Spleen (tissue), 11 donors: Measurements from ENCODE around the gene CDK3. TPM values are rescaled to one million over a fixed set of nuclear protein-coding genes. Genes with fewer than 3 reads are reported as not detected.

ENCODE experiments used
- DNase-seq: peaks from one replicate; pipeline ENCODE4 v3.0.0-alpha.2; 2020
- H3K27ac ChIP-seq, 8 donors: fragments of 200-600 bp; sonication (generic) in 7 of 8; 1 replicate in 4 of 8; 2 replicates in 4 of 8; pipeline versions ENCODE4 v1.5.0 to v1.8.0; 2016 to 2021; ENCODE audit warnings: inconsistent platforms in 4 of 8, mild to moderate bottlenecking in 4 of 8, moderate library complexity in 1 of 8
- H3K27me3 ChIP-seq, 7 donors: fragments of 200-600 bp; sonication (generic) in 6 of 7; replicated peaks in 1 of 7; 1 replicate in 4 of 7; 2 replicates in 3 of 7; pipeline versions ENCODE4 v1.5.0 to v1.8.0; 2016 to 2021; ENCODE audit warnings: inconsistent platforms in 3 of 7, mild to moderate bottlenecking in 1 of 7
- H3K36me3 ChIP-seq, 6 donors: fragments of 200-600 bp; sonication (generic) in 5 of 6; 1 replicate in 4 of 6; 2 replicates in 2 of 6; pipeline versions ENCODE4 v1.5.0 to v1.8.0; 2016 to 2021; ENCODE audit warnings: inconsistent platforms in 2 of 6
- H3K4me1 ChIP-seq, 6 donors: fragments of 200-600 bp; sonication (generic) in 5 of 6; 1 replicate in 3 of 6; 2 replicates in 3 of 6; pipeline versions ENCODE4 v1.5.0 to v1.8.0; 2016 to 2021; ENCODE audit warnings: inconsistent platforms in 3 of 6
- H3K4me3 ChIP-seq, 8 donors: fragments of 200-600 bp; sonication (generic) in 7 of 8; 1 replicate in 4 of 8; 2 replicates in 4 of 8; pipeline versions ENCODE4 v1.5.0 to v1.8.0; 2016 to 2021; ENCODE audit warnings: inconsistent platforms in 4 of 8, mild to moderate bottlenecking in 4 of 8, moderate library complexity in 2 of 8
- H3K9me3 ChIP-seq, 8 donors: fragments of 200-600 bp; sonication (generic) in 7 of 8; 1 replicate in 4 of 8; 2 replicates in 4 of 8; pipeline versions ENCODE4 v1.5.0 to v1.8.0; 2016 to 2021; ENCODE audit warnings: inconsistent platforms in 4 of 8
- POLR2A ChIP-seq, 3 donors: fragments of 450-650 bp; IDR thresholded peaks; one replicate each; pipeline ENCODE4 v1.5.1; 2017; ENCODE audit warnings: antibody characterized with exemption in 3 of 3, mild to moderate bottlenecking in 1 of 3
- POLR2AphosphoS5 ChIP-seq, 3 donors: sonication (generic); formaldehyde crosslinking; IDR thresholded peaks; one replicate each; pipeline ENCODE4 v1.5.1; 2017; ENCODE audit warnings: antibody characterized with exemption in 3 of 3
- WGBS, 5 donors: extraction: QIAGEN DNeasy Blood & Tissue Kit in 3 of 5; methylation state at CpG; one replicate each; pipeline versions ENCODE4 v1.1.5 to v1.1.7; 2013 to 2018; 5-methylcytosine and 5-hydroxymethylcytosine counted together
- intact Hi-C: fragments of 100-400 bp; cut with DNase I; formaldehyde crosslinking; loops from one replicate; pipeline ENCODE4 v1.15.0; 2023; ENCODE audit warnings: low total_unique reads
- polyA plus RNA-seq, 3 donors: library from polyadenylated mRNA; stranded (reverse); fragments of 200-250 nt; gene quantifications; one replicate each; pipeline ENCODE4 v1.2.1, GENCODE V29; 2013
- total RNA-seq, 7 donors: library from RNA; depleted of rRNA in 3 of 7; stranded (reverse); fragments of >200 nt in 3 of 7; fragmentation: NEBNext Ultra II Directional in 4 of 7; extraction: Animal tissue kit (Norgen Biotek cat#: 25700) in 4 of 7; gene quantifications; one replicate each; pipeline versions ENCODE4 v1.1.0 to v1.2.1, GENCODE V29; 2016 to 2021
- TF ChIP-seq, protein P1 (sequence below), 11 experiments: fragments of 200-600 bp in 7 of 11; fragments of 450-650 bp in 4 of 11; sonication (generic) in 4 of 11; IDR thresholded peaks in 8 of 11; conservative IDR thresholded peaks in 3 of 11; 1 replicate in 7 of 11; 2 replicates in 4 of 11; pipeline versions ENCODE4 v1.4.0 to v1.8.0; 2016 to 2021; ENCODE audit warnings: antibody characterized with exemption in 11 of 11, inconsistent platforms in 4 of 11, mild to moderate bottlenecking in 1 of 11
- donor health status: healthy with polysubstance abuse.
- donor health status: DM: no; HTN: no; CAD: no; lungs with moderate emphysema.
- donor health status: DM: no; HTN: no; CAD: no.
- donor health status: Bipolar disorder and iron deficiency.
- donor health status: healthy.
- donor health status: DM: no; HTN: no; CAD: no.
- donor health status: DM: yes; HTN: yes; CAD: no.

Gene CDK3
- total and polyA plus RNA-seq, 10 donors = 6.7 to 39.8 (median 9.1) TPM

- Histone ChIP-seq H3K9me3 (no peaks in the 10 kb centered on the region), H3K27ac (no peak within 1 kb of the TSS), H3K36me3 (no peaks in the 10 kb centered on the region), H3K27me3 (peaks cover 0 to 21% (median 0%) of the 10 kb centered on the region in 7 donors), H3K4me3 (no peak within 1 kb of the TSS), H3K4me1 (peaks cover 12 to 25% (median 17%) of the 10 kb centered on the region in 6 donors)
- no peak for DNase-seq
- WGBS, 5 donors = 65 to 93% (median 78%) methylated on average over 17 to 24 of the region's 24 CpGs
- TF ChIP-seq, protein P1, sequence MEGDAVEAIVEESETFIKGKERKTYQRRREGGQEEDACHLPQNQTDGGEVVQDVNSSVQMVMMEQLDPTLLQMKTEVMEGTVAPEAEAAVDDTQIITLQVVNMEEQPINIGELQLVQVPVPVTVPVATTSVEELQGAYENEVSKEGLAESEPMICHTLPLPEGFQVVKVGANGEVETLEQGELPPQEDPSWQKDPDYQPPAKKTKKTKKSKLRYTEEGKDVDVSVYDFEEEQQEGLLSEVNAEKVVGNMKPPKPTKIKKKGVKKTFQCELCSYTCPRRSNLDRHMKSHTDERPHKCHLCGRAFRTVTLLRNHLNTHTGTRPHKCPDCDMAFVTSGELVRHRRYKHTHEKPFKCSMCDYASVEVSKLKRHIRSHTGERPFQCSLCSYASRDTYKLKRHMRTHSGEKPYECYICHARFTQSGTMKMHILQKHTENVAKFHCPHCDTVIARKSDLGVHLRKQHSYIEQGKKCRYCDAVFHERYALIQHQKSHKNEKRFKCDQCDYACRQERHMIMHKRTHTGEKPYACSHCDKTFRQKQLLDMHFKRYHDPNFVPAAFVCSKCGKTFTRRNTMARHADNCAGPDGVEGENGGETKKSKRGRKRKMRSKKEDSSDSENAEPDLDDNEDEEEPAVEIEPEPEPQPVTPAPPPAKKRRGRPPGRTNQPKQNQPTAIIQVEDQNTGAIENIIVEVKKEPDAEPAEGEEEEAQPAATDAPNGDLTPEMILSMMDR (IDR thresholded peaks at IDR 0.05 in 8 of 11, conservative IDR thresholded peaks at IDR 0.05 in 3 of 11) = no peak
- TF ChIP-seq POLR2AphosphoS5 (IDR thresholded peaks at IDR 0.05) (no peak), POLR2A (IDR thresholded peaks at IDR 0.05) (no peak)
- intact Hi-C loops = no loop called here
These were observed 26.6 kb downstream of the CDK3 start, which contains the start of gene EVPL for GRCh38 chr17:76027159-76027839. TSS of gene EVPL (minus strand) at chr17:76027306. CDS start at chr17:76027198, 108 bp downstream.

GRCh38 chr17:76032073-76032779, 31.6 kb downstream of the CDK3 start:
- WGBS, 5 donors = 78 to 88% (median 86%) methylated on average over 18 to 20 of the region's 20 CpGs
- intact Hi-C loops = no loop called here

DNA sequence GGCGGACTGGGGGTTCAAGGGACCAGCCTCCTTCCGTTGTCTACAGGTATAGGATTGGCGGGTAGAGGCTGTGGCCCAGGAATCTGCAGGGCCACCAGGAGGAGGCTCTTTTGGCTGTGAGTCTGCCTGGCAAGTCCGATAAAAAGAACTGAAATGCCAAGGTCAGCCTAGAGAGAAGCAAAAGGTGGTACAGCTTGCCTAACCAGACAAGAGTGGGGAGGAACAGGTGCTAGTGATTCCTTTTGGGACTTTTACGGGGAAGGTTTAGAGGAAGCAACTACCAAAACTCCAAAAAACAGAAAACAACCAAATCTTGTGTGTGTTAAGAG, 32.1 kb downstream of the CDK3 start:
- TF ChIP-seq, protein P1 (IDR thresholded peaks at IDR 0.05 in 8 of 11, conservative IDR thresholded peaks at IDR 0.05 in 3 of 11) = no peak
- TF ChIP-seq POLR2A (IDR thresholded peaks at IDR 0.05) = no peak
- TF ChIP-seq POLR2AphosphoS5 (IDR thresholded peaks at IDR 0.05) = no peak
- H3K36me3 ChIP-seq = peaks cover 0 to 14% (median 1%) of the 10 kb centered on the region in 6 donors
- peaks cover 0 to 13% (median 0%) of the 10 kb centered on the region in 7 donors for H3K27me3 ChIP-seq
- H3K4me1 ChIP-seq = peaks cover 12 to 25% (median 17%) of the 10 kb centered on the region in 6 donors
- 87 to 97% (median 90%) methylated on average over 5 of the region's 5 CpGs for WGBS, 5 donors
- H3K9me3 ChIP-seq = no peaks in the 10 kb centered on the region
- no peak for DNase-seq
- H3K27ac ChIP-seq = no peak overlapping the region
- intact Hi-C loops = no loop called here
- no peak overlapping the region for H3K4me3 ChIP-seq

More at GRCh38 chr17:76032073-76032779, 31.6 kb downstream of the CDK3 start:
- Histone ChIP-seq H3K27me3 (peaks cover 0 to 13% (median 0%) of the 10 kb centered on the region in 7 donors), H3K4me3 (no peak overlapping the region), H3K9me3 (no peaks in the 10 kb centered on the region), H3K4me1 (peaks cover 12 to 25% (median 17%) of the 10 kb centered on the region in 6 donors), H3K27ac (no peak overlapping the region), H3K36me3 (peaks cover 0 to 9% (median 0%) of the 10 kb centered on the region in 6 donors)
- TF ChIP-seq, protein P1 (IDR thresholded peaks at IDR 0.05 in 8 of 11, conservative IDR thresholded peaks at IDR 0.05 in 3 of 11) = no peak
- TF ChIP-seq POLR2AphosphoS5 (IDR thresholded peaks at IDR 0.05) (no peak), POLR2A (IDR thresholded peaks at IDR 0.05) (no peak)
- no peak for DNase-seq

- Histone ChIP-seq H3K4me1 (peaks cover 12 to 25% (median 17%) of the 10 kb centered on the region in 6 donors), H3K9me3 (no peaks in the 10 kb centered on the region), H3K36me3 (peaks cover 0 to 18% (median 4%) of the 10 kb centered on the region in 6 donors), H3K27ac (no peak overlapping the region), H3K4me3 (no peak overlapping the region), H3K27me3 (peaks cover 0 to 13% (median 0%) of the 10 kb centered on the region in 7 donors)
- TF ChIP-seq, protein P1 (IDR thresholded peaks at IDR 0.05 in 8 of 11, conservative IDR thresholded peaks at IDR 0.05 in 3 of 11) = no peak
- TF ChIP-seq POLR2AphosphoS5 (IDR thresholded peaks at IDR 0.05) (no peak), POLR2A (IDR thresholded peaks at IDR 0.05) (no peak)
- no peak for DNase-seq
- intact Hi-C loops = no loop called here
- 90 to 97% (median 94%) methylated on average over 6 of the region's 6 CpGs for WGBS, 5 donors
These were observed 32.5 kb downstream of the CDK3 start for GRCh38 chr17:76033139-76033538.
